ENCODE results near the gene ST3GAL3.

DNA sequence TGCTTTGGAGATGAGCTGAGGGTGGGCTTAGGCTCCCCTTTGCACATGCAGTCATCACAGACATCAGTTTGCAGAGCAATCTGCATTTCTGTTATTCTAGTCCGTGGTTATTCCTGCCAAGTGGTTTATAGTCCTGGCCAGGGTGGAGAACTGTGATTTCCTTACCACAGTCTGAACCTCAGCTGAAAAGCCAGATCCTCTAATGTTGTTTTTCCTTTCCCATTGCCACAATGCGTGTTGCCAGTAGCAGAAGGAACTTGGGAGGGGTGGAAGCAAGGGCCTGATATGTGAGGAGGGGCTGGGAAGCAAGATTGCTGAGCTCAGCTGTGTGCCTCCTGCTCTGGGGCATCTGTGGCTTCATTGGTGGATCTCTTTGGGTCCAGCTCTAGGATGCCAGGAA lies 18.0 kb upstream of the ST3GAL3 start:
- TF ChIP-seq, protein P1, sequence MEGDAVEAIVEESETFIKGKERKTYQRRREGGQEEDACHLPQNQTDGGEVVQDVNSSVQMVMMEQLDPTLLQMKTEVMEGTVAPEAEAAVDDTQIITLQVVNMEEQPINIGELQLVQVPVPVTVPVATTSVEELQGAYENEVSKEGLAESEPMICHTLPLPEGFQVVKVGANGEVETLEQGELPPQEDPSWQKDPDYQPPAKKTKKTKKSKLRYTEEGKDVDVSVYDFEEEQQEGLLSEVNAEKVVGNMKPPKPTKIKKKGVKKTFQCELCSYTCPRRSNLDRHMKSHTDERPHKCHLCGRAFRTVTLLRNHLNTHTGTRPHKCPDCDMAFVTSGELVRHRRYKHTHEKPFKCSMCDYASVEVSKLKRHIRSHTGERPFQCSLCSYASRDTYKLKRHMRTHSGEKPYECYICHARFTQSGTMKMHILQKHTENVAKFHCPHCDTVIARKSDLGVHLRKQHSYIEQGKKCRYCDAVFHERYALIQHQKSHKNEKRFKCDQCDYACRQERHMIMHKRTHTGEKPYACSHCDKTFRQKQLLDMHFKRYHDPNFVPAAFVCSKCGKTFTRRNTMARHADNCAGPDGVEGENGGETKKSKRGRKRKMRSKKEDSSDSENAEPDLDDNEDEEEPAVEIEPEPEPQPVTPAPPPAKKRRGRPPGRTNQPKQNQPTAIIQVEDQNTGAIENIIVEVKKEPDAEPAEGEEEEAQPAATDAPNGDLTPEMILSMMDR (IDR thresholded peaks at IDR 0.05 in 2 of 3, conservative IDR thresholded peaks at IDR 0.05 in 1 of 3; ENCODE audit: control insufficient read depth in 2 of 3, extremely low read depth in 1 of 3, insufficient read depth in 1 of 3, low read depth in 3 of 3, low read length in 3 of 3), result no peak
- TF ChIP-seq SIN3A (IDR thresholded peaks at IDR 0.05; ENCODE audit: low read depth, low read length) (no peak), JUNB (IDR thresholded peaks at IDR 0.05) (no peak), CBFB (IDR thresholded peaks at IDR 0.05; ENCODE audit: low read depth) (no peak), NRF1 (conservative IDR thresholded peaks at IDR 0.05; ENCODE audit: low read depth, low read length) (no peak), ZNF274 (IDR thresholded peaks at IDR 0.05; ENCODE audit: insufficient read depth, insufficient read length) (no peak), STAT1 (conservative IDR thresholded peaks at IDR 0.05) (no peak), NFIC (IDR thresholded peaks at IDR 0.05; ENCODE audit: low read depth, low read length) (no peak), CREB1 (IDR thresholded peaks at IDR 0.05; ENCODE audit: low read depth) (no peak), POLR2A (IDR thresholded peaks at IDR 0.05; ENCODE audit: low read depth, low read length) (no peak), TAF1 (IDR thresholded peaks at IDR 0.05; ENCODE audit: borderline replicate concordance, low read depth, low read length) (no peak)
- TF ChIP-seq, protein P2, sequence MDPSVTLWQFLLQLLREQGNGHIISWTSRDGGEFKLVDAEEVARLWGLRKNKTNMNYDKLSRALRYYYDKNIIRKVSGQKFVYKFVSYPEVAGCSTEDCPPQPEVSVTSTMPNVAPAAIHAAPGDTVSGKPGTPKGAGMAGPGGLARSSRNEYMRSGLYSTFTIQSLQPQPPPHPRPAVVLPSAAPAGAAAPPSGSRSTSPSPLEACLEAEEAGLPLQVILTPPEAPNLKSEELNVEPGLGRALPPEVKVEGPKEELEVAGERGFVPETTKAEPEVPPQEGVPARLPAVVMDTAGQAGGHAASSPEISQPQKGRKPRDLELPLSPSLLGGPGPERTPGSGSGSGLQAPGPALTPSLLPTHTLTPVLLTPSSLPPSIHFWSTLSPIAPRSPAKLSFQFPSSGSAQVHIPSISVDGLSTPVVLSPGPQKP (IDR thresholded peaks at IDR 0.05; ENCODE audit: low read depth, low read length), result no peak

Data from GM12878 (cell line).